GM18517 (cell line): ENCODE data around the gene SPACA4.
A peak's percentile ranks its signal among the peaks of the same experiment; 100 is the strongest.

Experiments used
- ATAC-seq: cut with Tn5 transposase; IDR thresholded peaks from one replicate; pipeline ENCODE4 v1.9.1; 2021; ENCODE audit warnings: mild to moderate bottlenecking, moderate library complexity; ENCODE audit not compliant: unreplicated experiment

Gene SPACA4

GRCh38 chr19:48633148-48634035 is 26.9 kb downstream of the SPACA4 start:
- no peak for ATAC-seq

DNA sequence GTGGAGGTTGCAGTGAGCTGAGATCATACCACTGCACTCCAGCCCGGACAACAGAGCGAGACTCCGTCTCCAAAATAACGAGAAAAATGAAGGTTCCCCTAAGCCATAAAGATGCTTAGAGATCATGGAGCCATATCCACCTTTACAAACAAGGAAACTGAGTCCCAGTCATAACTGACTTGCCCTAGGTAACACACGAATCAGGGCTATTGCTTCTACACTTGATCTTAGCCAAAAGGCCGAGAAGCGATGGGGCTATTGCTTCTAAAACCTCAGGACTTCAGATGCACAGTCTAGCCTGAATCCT is 27.4 kb downstream of the SPACA4 start:
- no peak for ATAC-seq

- ATAC-seq: no peak
Observed at GRCh38 chr19:48634424-48635262, 28.1 kb downstream of the SPACA4 start.

- no peak for ATAC-seq
Observed at GRCh38 chr19:48635263-48635965, 28.9 kb downstream of the SPACA4 start.

DNA sequence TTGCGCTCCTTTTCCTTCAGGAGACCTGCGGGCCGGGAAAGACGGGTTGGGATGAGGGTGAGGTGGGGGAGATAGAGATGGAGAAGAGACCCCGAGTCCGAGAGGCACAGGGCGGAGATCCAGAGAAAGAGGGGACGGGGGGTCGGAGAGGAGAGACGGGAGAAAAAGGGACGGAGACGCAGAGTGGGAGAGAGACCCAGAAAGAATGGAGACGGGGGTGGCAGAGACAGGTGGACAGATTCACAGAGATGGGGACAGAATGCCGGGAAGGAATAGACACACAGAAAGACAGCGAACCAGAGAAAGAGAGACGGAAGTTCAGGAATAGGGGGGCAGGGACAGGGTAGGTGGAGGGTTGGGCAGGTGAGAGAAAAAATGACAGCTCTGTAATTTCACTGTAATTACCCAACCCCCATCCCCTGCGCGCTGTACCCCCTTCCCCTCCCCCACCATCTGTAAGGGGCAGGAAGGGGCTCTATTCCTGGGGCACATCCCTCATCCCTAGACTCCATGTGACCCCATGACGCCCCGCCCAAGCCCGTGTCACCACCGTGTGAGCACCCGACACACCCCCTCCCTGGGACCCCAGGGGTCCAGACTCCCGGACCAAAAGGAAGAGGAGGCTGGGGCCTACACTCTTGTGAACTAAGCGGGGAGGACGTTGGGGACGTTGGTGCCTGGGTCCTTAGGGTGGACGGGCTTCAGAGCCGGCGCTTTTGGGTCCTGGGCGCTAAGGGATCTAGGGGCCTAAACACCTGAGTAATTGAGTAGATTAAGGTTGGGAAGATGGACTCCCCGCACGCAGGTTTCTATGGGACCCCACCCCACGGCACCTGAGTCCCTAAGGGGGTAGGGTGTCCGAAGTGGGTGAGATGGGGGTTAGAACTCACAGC is 29.7 kb downstream of the SPACA4 start:
- ATAC-seq: no peak

- ATAC-seq: no peak
Observed at GRCh38 chr19:48636859-48637448, 30.4 kb downstream of the SPACA4 start, which contains the start of gene DBP. TSS of gene DBP (minus strand) at chr19:48637379. CDS start at chr19:48636994, 385 bp downstream.

DNA sequence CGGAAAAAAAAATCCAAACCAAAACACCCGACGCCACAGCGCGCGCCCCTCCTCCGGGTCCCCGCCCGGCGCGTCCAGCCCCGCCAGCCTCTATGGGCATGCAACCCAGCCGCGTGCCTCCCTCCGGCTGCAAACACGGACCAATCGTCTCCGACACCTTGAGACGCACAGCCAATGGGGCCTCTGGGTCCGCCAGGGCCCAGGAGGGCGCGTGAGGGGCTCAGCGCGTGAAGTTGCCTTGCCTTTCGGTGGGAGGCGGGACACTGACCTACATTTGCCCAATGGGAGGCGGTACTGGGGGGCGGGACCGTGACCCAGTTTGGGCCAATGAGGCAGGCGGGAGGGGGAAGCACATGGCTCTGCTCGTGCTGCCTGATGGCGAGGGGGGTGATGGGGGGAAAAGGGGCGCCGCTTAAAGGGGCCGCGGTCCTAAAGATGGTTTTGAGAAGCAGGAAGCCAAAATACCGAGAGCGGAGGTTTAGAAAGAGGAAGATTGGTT is 31.0 kb downstream of the SPACA4 start:
- peak; percentile 60 for ATAC-seq

GRCh38 chr19:48637948-48638830 is 31.6 kb downstream of the SPACA4 start:
- peak; percentile 22 for ATAC-seq

DNA sequence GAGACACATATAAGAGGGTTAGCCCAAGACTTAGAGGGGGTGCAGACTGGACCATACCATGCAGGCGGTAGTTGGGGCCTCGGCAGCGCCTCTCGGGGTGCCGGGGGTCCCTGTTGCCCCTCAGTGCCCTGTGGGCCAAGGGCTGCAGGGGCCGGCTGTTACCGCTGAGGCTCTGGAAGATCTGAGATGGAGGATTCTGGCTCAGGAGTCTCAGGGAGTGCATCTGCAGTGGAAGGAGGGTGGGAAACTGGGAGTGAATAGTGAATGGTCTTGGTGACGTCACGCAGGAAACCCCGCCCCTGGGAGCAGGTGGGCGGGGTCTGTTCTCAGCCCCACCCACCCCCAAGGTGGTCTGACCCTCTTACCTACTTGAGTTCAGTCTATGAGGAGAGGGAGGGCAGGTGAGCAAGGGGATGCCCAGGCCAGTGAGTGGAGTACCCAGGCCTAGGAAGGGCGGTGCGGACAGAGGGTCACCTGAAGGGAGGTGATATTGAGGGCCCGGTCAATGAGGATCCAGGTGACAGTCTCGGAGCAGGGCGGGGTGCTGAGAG is 32.4 kb downstream of the SPACA4 start:
- no peak for ATAC-seq

DNA sequence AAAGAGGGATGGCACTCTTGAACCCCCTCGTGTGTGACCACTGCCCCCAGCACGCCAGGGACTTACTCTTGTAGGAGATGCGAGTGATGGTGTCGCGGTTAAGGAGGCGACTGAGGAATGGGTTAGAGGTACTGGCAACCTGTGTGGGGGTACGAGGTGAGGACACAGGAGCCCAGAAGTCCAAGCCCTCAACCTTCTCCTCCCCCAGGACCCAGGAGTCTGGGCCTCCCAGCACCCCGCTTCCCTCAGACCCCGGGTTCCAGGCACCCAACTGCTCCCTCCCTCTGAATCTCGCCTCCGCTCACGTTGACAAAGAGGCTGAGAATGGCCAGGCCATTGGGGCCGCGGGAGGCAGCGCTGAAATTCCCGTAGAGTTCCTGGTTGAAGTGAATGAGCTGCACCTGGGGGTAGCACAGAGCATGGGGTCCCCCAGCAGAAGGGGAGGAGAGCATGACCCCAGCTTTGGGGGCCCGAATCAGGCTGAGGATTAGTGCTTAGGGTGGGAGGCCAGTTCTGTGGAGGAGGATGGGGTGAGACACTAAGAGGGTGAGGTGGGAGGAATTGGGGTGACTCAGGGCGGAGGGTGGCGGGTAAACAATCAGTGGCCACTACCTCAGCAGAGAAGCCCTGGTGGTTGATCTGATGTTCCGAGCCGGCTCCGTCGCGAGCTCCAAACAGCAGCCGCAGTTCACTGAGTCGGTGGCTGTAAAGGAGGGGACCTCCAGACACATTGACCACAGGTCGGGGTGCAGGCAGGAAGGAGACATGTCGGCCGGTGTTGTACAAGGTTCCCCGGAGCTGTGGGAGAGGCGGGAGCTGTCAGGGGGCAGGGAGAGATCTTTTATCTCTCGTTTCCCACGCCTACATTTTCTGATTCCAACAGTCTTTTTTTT is 33.2 kb downstream of the SPACA4 start:
- no peak for ATAC-seq

GRCh38 chr19:48641850-48642249 is 35.3 kb downstream of the SPACA4 start:
- ATAC-seq: no peak

- ATAC-seq: no peak
Observed at GRCh38 chr19:48642862-48643261, 36.3 kb downstream of the SPACA4 start.

DNA sequence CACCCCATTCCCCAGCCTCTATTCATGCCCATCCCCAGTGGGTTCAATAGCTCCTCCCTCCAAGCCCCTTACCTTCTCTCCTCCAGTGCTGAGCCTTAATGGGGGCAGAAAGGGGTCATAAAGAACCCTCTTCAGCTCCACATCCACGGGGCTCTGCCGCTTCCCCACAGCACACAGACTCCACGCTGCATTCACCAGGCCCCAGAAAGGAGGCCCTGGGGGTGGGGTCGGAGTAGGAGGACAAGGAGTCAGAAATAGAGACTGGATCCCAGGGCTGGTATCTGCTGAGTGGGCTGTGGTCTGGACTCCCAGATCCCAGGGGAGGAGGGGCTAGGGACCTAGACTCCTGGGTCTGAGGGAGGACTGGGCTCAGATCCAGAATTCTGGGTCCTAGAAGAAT is 37.8 kb downstream of the SPACA4 start:
- ATAC-seq: no peak

GRCh38 chr19:48644839-48645619 is 38.5 kb downstream of the SPACA4 start:
- ATAC-seq: no peak

DNA sequence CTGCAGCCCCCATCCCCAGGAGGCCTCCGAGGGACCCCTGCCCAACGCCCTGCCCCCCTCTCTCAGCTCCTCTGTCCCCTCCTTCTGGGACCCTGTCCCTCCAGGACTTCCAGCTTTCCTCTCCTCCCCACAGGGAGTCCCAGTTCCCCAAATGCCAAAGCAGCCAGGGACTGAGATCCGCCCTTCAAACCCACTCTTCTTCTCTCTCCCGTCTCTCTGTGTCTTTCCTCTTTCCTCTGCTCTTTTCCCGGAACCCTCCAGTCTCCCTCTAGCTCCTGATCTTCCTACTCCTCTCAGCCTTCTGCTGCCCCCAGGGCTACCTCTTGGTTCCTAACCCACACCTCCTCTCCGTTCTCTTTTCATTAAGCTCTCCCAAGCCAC is 39.1 kb downstream of the SPACA4 start:
- no peak for ATAC-seq

DNA sequence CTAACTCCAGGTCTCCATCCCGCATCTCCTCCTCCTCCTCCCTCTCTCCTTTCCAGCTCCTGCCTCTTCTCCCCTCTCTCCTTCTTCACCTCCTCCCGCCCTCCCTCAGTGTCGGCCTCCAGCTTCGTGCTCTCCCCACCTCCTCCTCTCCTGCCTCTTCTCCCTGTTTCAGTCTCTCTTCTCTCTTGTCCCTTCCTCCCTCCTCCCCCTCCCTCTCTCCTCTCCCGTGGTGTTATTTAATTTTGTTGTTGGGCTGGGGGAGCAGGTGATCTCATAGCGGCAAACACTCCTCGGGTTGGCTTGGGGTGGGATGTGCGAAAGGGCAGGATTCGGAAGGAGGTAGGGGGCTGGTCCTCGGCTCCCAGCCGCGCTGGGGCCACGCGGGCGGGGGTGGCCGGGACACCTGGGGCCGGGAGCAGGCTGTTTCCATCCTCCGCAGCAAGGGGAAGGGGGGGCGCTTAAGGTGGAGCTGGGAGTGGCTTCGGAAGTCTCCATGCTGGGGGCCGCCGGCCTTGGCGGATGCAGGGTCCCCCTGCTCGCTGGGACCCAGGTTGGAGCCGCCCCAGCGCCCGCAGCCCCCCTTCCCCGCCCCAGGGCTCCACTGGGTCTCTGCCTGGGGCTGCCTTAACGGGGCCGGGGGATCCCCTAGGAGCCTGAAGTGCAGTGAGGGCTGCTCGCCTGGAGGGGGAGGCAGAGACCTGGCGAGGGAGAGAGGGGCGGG is 39.6 kb downstream of the SPACA4 start, which contains the start of gene CA11:
Gene CA11 (minus strand): TSS at position 187 of the 721 bp plus-strand sequence. CDS start 555 bp downstream, outside the sequence.
- no peak for ATAC-seq
